ENCODE measurements around the gene SLC7A4.

The SLC7A4 gene

GRCh38 chr22:20996031-20996410, 36.3 kb downstream of the SLC7A4 start:
- no peak for DNase-seq

- no peak for DNase-seq
These were observed 36.9 kb downstream of the SLC7A4 start for GRCh38 chr22:20995329-20996030.

GRCh38 chr22:20994902-20995241, 37.5 kb downstream of the SLC7A4 start:
- no peak for DNase-seq

DNA sequence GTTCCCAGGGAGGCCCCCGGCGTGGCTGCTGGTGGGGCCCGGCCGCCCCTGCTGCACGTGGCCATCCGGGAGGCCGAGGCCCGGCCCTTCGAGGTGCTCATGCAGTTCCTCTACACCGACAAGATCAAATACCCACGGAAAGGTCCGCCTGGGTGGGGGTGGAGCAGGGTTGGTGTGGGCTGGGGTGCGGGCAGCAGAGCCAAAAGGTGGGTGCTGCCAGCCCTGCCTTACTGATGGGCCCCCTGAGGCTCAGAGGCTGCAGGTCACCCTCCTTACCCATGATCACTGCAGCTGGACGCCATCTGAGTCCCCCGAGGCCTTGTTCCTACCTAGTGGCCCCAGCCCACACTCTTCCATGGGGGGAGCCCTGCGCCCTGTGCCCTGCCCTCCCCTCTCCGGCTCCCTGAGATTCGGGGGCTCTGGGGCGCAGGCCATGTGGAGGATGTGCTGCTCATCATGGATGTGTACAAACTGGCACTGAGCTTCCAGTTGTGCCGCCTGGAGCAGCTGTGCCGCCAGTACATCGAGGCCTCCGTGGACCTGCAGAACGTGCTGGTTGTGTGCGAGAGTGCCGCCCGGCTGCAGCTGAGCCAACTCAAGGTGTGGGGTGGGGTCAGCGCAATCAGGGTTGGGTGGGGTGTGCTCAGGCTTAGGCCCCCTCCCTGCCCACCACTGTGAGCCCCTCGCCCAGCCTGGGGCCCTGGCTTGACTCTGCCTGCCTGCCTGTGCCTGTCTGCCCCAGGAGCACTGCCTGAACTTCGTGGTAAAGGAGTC, 38.0 kb downstream of the SLC7A4 start:
- DNase-seq = no peak

DNA sequence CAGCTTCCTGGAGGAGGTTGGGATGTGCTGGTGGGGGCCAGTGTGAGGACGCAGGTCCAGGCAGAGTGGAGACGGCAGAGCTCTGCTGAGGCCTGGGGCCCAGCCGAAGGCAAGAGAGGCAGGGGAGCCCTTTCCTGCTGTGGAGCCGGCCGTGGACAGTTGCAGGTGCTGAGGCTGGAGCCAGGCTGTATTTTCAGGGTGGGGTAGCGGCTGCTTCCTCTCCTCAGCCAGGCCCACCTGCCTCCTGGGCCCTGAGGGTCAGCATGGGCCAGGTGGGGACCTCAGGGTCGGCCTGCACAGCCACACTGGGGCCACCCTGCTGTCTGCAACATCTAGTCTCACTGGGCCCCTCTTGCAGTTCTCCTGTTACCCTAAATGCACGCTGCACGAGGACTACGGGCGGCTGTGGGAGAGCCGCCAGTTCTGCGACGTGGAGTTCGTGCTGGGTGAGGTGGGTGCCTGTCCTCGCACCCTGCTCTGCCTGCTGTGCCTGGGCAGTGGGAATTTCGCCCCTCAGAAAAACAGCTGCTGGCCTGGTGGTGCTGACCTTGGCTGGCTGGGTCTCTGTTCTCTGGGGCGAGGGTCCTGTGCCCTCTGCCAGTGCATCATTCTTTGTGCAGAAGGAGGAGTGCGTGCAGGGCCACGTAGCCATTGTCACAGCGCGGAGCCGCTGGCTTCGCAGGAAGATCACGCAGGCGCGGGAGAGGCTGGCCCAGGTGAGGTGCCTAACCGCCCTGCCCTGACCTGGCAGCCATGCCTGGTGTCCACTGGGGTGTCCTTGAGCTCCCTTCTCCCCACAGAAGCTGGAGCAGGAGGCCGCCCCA, 38.8 kb downstream of the SLC7A4 start:
- DNase-seq = no peak

DNA sequence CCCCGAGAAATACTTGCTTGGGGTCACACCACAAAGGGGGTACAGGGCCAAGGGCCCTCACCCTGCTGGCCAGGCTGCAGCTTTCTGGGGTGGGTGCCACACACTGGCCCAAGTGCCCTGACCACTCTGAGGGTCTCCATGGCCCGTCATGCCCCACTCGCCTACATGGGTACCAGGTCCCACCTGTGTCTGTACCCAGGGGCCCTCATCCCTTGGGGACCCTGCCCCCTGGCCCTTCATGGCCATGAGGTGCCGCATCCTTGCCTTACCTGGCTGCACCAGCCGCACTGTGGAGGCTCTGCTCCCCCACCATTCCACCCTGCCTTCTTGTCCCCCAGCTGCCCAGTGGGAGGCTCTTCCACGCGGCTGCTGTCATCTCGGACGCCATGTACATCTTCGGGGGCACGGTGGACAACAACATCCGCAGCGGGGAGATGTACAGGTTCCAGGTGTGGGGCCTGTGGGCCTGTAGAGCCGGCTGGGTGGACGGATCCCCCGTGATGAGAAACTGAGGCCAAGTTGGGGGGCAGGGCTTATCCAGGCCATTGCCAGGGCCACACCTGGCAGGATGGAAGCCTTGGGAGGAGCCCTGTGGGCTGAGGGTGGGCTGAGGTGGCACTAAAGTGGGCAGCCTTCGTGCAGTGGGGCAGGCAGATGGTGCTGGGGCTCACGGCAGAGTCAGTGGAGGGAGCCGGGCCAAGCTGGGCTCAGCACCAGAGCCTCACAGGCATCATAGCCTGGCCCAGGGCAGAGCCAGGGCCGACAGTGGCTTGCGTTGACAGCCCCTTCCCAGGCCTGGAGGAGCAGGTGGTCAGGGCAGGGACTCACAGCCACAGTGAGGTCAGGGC, 39.7 kb downstream of the SLC7A4 start:
- no peak for DNase-seq

- DNase-seq = no peak
These were observed 40.3 kb downstream of the SLC7A4 start for GRCh38 chr22:20992056-20992442.

DNA sequence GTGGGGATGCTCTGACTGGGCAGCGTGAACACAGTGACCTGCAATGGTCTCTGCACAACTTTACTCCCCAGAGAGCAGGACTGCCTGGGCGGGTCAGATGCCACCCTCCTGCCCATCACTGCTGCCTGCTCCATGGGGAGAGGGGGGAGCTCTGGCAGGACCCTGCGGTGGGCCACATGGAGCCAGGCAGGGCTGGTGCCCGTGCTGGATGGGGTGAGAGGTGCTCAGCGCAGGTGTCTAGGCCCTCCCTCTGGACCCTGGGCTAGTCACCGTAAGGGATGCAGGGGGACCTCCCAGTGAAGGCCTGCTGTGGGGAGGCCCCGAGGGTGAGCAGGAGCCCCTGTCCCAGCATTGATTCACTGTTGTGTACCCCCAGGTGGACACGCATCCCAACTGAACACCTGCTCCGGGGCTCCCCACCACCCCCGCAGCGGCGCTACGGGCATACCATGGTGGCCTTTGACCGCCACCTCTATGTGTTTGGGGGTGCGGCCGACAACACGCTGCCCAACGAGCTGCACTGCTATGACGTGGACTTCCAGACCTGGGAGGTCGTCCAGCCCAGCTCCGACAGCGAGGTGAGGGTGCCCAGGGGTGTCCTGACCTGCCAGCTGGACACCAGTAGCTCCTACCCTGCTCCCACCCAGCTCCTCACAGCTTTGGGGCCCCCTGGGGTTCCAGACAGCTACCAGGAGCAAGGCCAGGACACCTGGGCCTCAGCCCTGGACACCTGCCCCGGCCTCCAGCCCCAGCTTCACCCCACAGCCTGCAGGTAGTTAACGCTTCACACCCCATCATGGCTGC, 40.9 kb downstream of the SLC7A4 start:
- no peak for DNase-seq

DNA sequence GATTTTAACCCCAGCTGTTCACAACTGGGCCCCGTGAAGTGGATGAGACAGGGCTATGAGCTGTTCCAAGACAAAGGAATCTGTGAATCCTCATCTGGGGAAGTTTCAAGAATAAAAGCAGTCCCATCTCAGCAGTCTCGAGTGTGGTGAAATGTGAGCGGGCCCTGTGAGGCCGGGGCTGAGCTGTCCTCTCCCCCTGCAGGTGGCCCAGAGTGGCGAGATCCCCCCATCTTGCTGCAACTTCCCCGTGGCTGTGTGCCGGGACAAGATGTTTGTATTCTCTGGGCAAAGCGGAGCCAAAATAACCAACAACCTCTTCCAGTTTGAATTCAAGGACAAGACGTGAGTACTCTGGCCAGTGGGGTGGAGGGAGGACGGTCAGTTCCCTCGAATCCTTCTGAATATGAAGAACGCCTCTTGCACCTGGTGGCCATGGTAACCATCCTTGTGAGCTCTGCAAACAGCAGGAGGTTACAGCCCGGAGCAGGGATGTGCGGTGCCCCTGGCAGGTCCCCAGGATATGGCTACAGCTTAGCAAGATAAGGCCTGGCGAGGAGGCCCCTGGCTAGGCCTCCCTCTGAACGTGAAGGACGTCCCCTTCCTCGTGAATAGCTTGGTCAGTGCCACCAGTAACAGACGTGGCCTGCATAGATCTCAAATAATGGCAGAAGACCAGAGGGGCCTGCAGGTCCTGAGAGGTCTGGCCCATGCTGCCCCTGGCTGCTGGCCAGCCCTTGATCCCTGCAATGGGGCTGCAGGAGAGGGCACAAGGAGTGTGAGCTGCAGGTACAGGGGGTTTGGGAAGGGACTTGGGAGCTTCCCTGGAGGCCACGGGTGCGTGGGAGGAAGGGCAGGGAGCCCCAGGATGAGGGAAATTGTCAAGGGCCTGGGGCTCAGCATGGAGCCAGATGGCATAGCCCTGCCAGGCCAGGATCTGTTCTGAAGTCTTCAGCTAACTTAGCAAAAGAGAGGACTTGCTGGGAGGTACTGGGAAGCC, 41.9 kb downstream of the SLC7A4 start:
- no peak for DNase-seq

- DNase-seq = no peak
These were observed 42.8 kb downstream of the SLC7A4 start for GRCh38 chr22:20989323-20990138.

GRCh38 chr22:20988573-20989322, 43.6 kb downstream of the SLC7A4 start:
- no peak for DNase-seq

DNA sequence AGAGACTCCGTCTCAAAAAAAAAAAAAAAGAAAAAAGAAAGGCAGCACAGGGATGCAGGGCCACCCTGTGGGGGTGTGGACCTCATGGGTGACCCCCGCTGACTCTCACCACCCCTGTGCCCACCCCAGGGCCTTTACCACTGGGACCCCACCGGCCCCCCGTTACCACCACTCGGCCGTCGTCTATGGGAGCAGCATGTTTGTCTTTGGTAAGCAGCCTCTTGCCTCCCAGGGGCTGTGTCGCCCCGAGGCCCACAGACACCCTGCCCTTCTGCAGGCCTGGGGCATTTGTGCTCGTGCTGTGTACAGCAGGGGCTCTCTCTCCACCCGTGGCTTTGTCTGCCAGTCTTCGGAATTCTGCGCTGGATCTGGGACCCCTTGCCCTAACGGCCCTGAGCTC, 45.0 kb downstream of the SLC7A4 start:
- no peak for DNase-seq

DNA sequence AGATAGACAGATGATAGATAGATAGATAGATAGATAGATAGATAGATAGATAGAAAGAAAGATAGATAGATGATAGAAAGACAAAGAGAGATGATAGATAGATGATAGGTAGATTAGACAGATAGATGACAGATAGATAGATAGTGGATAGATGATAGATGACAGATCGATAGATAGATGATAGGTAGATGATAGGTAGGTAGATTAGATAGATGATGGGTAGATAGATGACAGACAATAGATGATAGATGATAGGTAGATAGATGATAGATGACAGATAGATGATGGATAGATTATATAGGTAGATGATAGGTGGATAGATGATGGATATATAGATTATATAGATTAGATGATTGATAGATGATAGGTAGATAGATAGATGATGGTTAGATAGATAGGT, 46.0 kb downstream of the SLC7A4 start:
- DNase-seq = no peak

GRCh38 chr22:20985720-20986119, 46.6 kb downstream of the SLC7A4 start:
- DNase-seq = no peak

DNA sequence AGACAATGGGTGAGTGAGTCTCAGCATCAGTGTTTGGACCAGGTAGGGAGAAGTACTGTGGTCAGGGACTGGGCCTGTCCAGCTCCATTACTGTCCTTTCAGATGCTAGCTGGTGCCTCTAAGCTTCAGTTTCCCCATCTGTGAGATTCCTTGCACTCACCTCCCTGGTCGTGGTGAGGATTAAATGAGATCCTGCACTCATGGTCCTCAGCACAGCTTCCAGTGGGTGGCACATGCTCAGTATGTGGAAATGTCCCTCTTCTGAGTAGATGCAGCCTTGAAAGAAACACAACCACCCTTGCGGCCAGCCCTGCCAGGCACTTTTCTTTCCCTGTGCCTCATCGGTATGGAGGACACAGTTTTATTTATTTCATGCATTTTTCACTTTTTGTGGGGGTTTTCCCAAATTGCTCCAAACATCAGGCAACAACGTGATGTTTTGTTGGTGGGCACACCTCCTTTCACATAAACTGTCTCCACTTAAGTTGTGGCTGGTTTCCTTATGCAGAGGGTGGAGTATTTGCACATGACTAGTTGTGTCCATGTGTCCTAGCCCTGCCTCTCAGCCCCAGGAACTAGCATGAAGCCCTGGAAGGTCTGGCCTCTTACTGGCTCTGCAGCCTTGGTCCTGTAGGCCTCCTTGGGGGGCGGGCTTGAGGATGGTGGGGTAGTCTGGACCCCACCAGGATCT, 49.1 kb downstream of the SLC7A4 start:
- DNase-seq = no peak

GRCh38 chr22:20982563-20982882, 49.8 kb downstream of the SLC7A4 start:
- DNase-seq = no peak

GRCh38 chr22:20981787-20982562, 50.4 kb downstream of the SLC7A4 start, which contains the start of gene LZTR1:
TSS of gene LZTR1 (plus strand) at chr22:20982297. CDS start at chr22:20982372, 75 bp downstream.
- peak; percentile 54 to 82 (median 81) for DNase-seq

All from NCI-H1417 (cell line).